Erythroblast (primary cell): ENCODE measurements around the gene LRP1B.

ENCODE experiments used
- GATA1 ChIP-seq: IDR thresholded peaks from 2 replicates; pipeline ENCODE4 v1.6.1; 2011; ENCODE audit warnings: low read depth, mild to moderate bottlenecking, control low read depth, low read length, moderate library complexity
- POLR2A ChIP-seq: IDR thresholded peaks from 2 replicates; pipeline ENCODE4 v1.6.1; 2011; ENCODE audit warnings: mild to moderate bottlenecking, low read length

DNA sequence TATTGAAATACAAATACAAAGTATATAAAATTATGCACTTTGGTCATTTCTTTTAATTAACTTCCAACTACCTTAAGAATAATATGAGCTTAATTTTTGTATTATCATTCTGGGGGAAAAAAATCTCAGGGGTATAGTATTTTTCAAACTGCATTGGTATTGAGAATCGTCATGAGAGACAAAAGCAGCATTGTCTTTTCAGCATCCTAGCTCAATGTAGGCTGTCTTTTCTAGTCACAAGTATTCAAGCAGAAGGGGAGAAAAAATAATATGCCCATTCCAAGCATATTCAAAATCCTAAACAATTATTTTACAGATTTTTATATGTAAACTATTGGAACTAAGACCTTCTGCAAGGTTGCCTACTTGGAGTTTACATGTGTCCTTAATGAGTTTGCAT lies 693.3 kb downstream of the LRP1B start:
- no peak for TF ChIP-seq POLR2A
- TF ChIP-seq GATA1 = no peak
